AG09309 (cell line): ENCODE measurements around the gene TEDC2.

Experiments
- DNase-seq: peaks from one replicate; pipeline ENCODE4 v3.0.0-alpha.2; 2010; ENCODE audit warnings: low read depth
- H3K4me3 ChIP-seq: 2 replicates; pipeline ENCODE4 v1.5.1; 2011; ENCODE audit warnings: mild to moderate bottlenecking, low read depth, low read length, moderate library complexity; ENCODE audit not compliant: control insufficient read depth
- CTCF ChIP-seq: IDR thresholded peaks from 2 replicates; pipeline ENCODE4 v1.5.1; 2011; ENCODE audit warnings: mild to moderate bottlenecking, low read depth, low read length, inconsistent platforms; ENCODE audit not compliant: insufficient read depth, control insufficient read depth; ENCODE audit errors: missing control alignments

Gene TEDC2

GRCh38 chr16:2472885-2473445 is 13.1 kb downstream of the TEDC2 start:
- no peak for TF ChIP-seq CTCF
- no peak for DNase-seq
- no peak overlapping the region for H3K4me3 ChIP-seq

DNA sequence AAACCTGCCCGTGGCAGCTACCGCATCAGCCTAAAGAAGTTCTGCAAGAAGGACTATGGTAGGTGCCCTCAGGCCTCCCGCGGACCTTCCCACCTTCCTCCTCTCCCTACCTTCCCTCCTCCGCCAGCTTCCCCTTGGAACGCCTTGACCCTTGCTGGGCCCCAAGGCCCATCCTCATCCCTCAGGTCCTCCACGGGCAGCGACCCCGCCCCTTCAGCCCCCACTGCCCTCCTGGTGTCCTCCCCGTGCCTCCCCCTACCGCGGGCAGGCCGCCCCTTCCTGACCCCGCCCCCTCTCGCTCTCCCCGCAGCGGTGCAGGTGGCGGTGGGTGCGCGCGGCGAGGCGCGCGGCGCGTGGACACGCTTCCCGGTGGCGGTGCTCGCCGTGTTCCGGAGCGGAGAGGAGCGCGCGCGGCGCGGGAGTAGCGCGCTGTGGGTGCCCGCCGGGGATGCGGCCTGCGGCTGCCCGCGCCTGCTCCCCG is 13.6 kb downstream of the TEDC2 start:
- DNase-seq, result no peak
- peak overlapping the region; percentile 27 for H3K4me3 ChIP-seq

GRCh38 chr16:2473999-2474876 is 14.3 kb downstream of the TEDC2 start:
- TF ChIP-seq CTCF, result peak; percentile 14
- no peak for DNase-seq
- peak overlapping the region; percentile 71 for H3K4me3 ChIP-seq

More for the DNA sequence above, 13.6 kb downstream of the TEDC2 start:
- no peak for TF ChIP-seq CTCF

GRCh38 chr16:2474877-2475412 is 15.0 kb downstream of the TEDC2 start, which contains the start of gene TBC1D24:
Gene TBC1D24, plus strand, starts transcription at chr16:2475127. Its CDS starts 21,022 bp downstream, at chr16:2496149.
- DNase-seq, result no peak
- peak within 1 kb of the TSS; percentile 71 for H3K4me3 ChIP-seq
- TF ChIP-seq CTCF, result no peak

- H3K4me3 ChIP-seq, result peak overlapping the region; percentile 41
- no peak for TF ChIP-seq CTCF
- DNase-seq, result no peak
Observed at GRCh38 chr16:2475413-2476344, 15.8 kb downstream of the TEDC2 start.

DNA sequence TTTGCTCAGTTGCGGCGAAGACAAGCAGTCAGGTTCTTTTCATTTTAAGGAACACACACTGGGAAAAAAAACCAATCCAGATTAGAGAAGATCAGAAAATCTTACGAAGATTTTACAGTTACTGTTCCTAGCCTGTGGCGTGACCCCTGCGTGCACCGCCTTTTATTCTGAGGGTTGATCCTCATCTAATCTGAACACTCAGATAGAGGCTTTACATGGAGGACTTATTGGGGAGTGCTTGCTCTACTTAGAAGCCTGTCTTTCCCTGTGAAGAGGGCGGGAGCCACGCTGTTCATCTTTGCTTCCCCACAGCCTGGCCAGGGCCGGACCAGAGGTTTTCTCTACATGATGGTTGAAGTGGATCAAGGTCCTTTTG is 16.4 kb downstream of the TEDC2 start:
- DNase-seq, result no peak
- no peak for TF ChIP-seq CTCF
- H3K4me3 ChIP-seq, result no peak overlapping the region
